GM12878 (cell line): ENCODE data around the gene ZNF688. TPM values are rescaled to one million over a fixed set of nuclear protein-coding genes. Genes with fewer than 3 reads are reported as not detected.

Experiments used
- ATAC-seq: fragments of 200-7000 bp; cut with Tn5 transposase; 3 replicates; pipeline ENCODE4 v1.9.1; 2020; ENCODE audit warnings: mild to moderate bottlenecking, moderate library complexity
- BruUV-seq: library from RNA; stranded (reverse); fragments of 400-500 nt; replicated peaks from 2 replicates; lab custom pipeline; 2021; lab: Mats Ljungman, UMichigan
- CTCF ChIA-PET: fragments of 300-600 bp; sonication (Branson Sonifier 250); formaldehyde crosslinking; extraction: SDS; loops from one replicate; lab custom pipeline; 2021; ENCODE audit warnings: inconsistent platforms; lab: Yijun Ruan, JAX
- POLR2A ChIA-PET: fragments of 350-600 bp; formaldehyde crosslinking; extraction: SDS; loops from one replicate; lab custom pipeline; 2021; ENCODE audit warnings: inconsistent platforms; lab: Charles Lee
- RAD21 ChIA-PET: fragments of 300-600 bp; sonication (Branson Sonifier 250); formaldehyde crosslinking; loops from one replicate; lab custom pipeline; 2023; ENCODE audit warnings: antibody characterized with exemption; ENCODE audit not compliant: unreplicated experiment; lab: Charles Lee
- SMC1A ChIA-PET: fragments of 300-600 bp; sonication (Branson Sonifier 250); formaldehyde crosslinking; loops from one replicate; lab custom pipeline; 2023; ENCODE audit not compliant: unreplicated experiment, uncharacterized antibody; lab: Charles Lee
- DNase-seq: peaks from one replicate; pipeline ENCODE4 v3.0.0-alpha.2; 2011; ENCODE audit warnings: low read depth, low spot score
- FAIRE-seq: peaks from 3 replicates; lab custom pipeline; 2011; peaks lifted over from hg19 to GRCh38; lab: Jason Lieb, UNC
- H2AFZ ChIP-seq: 2 replicates; pipeline ENCODE4 v1.6.0; 2011; ENCODE audit warnings: low read depth, low read length, control low read depth; ENCODE audit not compliant: control insufficient read depth
- H3K27ac ChIP-seq: 2 replicates; pipeline ENCODE4 v1.5.1; 2011; ENCODE audit warnings: control low read depth; ENCODE audit not compliant: control insufficient read depth, insufficient read depth
- H3K27me3 ChIP-seq, 2 experiments: replicated peaks in 1 of 2; 2 replicates each; pipeline versions ENCODE4 v1.6.0 to v1.6.1; 2011; ENCODE audit warnings: low read length in 1 of 2; ENCODE audit not compliant: control insufficient read depth in 2 of 2, insufficient read depth in 2 of 2
- H3K36me3 ChIP-seq, 2 experiments: 2 replicates each; pipeline ENCODE4 v1.5.1; 2011; ENCODE audit warnings: low read length in 1 of 2; ENCODE audit not compliant: control insufficient read depth in 2 of 2, insufficient read depth in 2 of 2
- H3K4me1 ChIP-seq: 2 replicates; pipeline ENCODE4 v1.6.1; 2011; ENCODE audit warnings: mild to moderate bottlenecking, low read length, moderate library complexity, mixed read lengths; ENCODE audit not compliant: control insufficient read depth, insufficient read depth
- H3K4me2 ChIP-seq: 2 replicates; pipeline ENCODE4 v1.6.0; 2011; ENCODE audit warnings: control low read depth; ENCODE audit not compliant: control insufficient read depth, insufficient read depth
- H3K4me3 ChIP-seq: fragments of 200-600 bp; sonication (generic); 2 replicates; pipeline ENCODE4 v1.5.1; 2016
- H3K79me2 ChIP-seq: 2 replicates; pipeline ENCODE4 v1.6.0; 2011; ENCODE audit warnings: low read length; ENCODE audit not compliant: control insufficient read depth, insufficient read depth
- H3K9ac ChIP-seq: 2 replicates; pipeline ENCODE4 v1.8.0; 2011; ENCODE audit warnings: low read length, control low read depth, mixed read lengths; ENCODE audit not compliant: control insufficient read depth, insufficient read depth
- H3K9me3 ChIP-seq: replicated peaks from 3 replicates; pipeline ENCODE4 v1.5.1; 2011; ENCODE audit warnings: mild to moderate bottlenecking, low read length; ENCODE audit not compliant: control insufficient read depth, insufficient read depth
- H4K20me1 ChIP-seq: 2 replicates; pipeline ENCODE4 v1.6.0; 2011; ENCODE audit not compliant: control insufficient read depth, insufficient read depth
- BCL3 ChIP-seq: IDR thresholded peaks from 2 replicates; pipeline ENCODE4 v1.6.1; 2011; ENCODE audit warnings: borderline replicate concordance, low read depth, mild to moderate bottlenecking, moderate library complexity, low read length; ENCODE audit not compliant: insufficient read depth, poor library complexity, severe bottlenecking
- FOS ChIP-seq: IDR thresholded peaks from 3 replicates; pipeline ENCODE4 v1.6.1; 2011; ENCODE audit warnings: borderline replicate concordance; ENCODE audit not compliant: insufficient read length; ENCODE audit errors: extremely low read depth
- HDGF ChIP-seq: fragments of 450-650 bp; IDR thresholded peaks from 2 replicates; pipeline ENCODE4 v1.6.1; 2016; ENCODE audit warnings: antibody characterized with exemption
- KAT2A ChIP-seq: conservative IDR thresholded peaks from 2 replicates; pipeline ENCODE4 v1.6.1; 2011; ENCODE audit warnings: low read depth, low read length; ENCODE audit not compliant: control insufficient read depth
- MYC ChIP-seq: IDR thresholded peaks from 2 replicates; pipeline ENCODE4 v1.6.1; 2011; ENCODE audit warnings: mild to moderate bottlenecking, low read length, moderate library complexity, inconsistent platforms; ENCODE audit not compliant: insufficient read depth, insufficient replicate concordance, insufficient read length, severe bottlenecking
- PRDM15 ChIP-seq: fragments of 450-650 bp; formaldehyde crosslinking; IDR thresholded peaks from 2 replicates; pipeline ENCODE4 v1.4.0; 2020; ENCODE audit warnings: mild to moderate bottlenecking, moderate library complexity
- RELB ChIP-seq: fragments of 450-650 bp; IDR thresholded peaks from 2 replicates; pipeline ENCODE4 v1.6.1; 2017; ENCODE audit warnings: low read depth, mild to moderate bottlenecking, moderate library complexity
- RFX5 ChIP-seq: IDR thresholded peaks from 2 replicates; pipeline ENCODE4 v1.6.1; 2011; ENCODE audit warnings: low read depth, low read length, improper control_type of control experiment
- ZBTB40 ChIP-seq: fragments of 450-650 bp; IDR thresholded peaks from 2 replicates; pipeline ENCODE4 v1.6.1; 2016; ENCODE audit warnings: mild to moderate bottlenecking, moderate library complexity, borderline replicate concordance
- ZNF622 ChIP-seq: fragments of 450-650 bp; IDR thresholded peaks from 2 replicates; pipeline ENCODE4 v1.6.1; 2017; ENCODE audit warnings: mild to moderate bottlenecking, inconsistent platforms
- WGBS: methylation state at CpG from one replicate; pipeline ENCODE4 v1.1.6; 2016; ENCODE audit warnings: low lambda C conversion rate; ENCODE audit not compliant: insufficient replicate concordance, insufficient coverage; ENCODE audit errors: missing lambda C conversion rate; 5-methylcytosine and 5-hydroxymethylcytosine counted together
- in situ Hi-C: fragments of 300-500 bp; cut with MboI; formaldehyde crosslinking; loops from 9 replicates; pipeline ENCODE4 v1.14.3; 2018; ENCODE audit warnings: mixed read lengths
- intact Hi-C: fragments of 100-400 bp; cut with micrococcal nuclease; formaldehyde crosslinking; loops from one replicate; pipeline ENCODE4 v1.14.2; 2022; ENCODE audit not compliant: unreplicated experiment
- polyA plus RNA-seq, 11 experiments: library from polyadenylated mRNA; depleted of rRNA in 4 of 11; unstranded in 6 of 11; stranded (reverse) in 5 of 11; fragments of >200 nt; fragmentation: Nextera tagmentation in 4 of 11; fragmentation: Illumina TruSeq in 1 of 11; extraction: Ambion mirVana in 4 of 11; extraction: Trizol in 1 of 11; gene quantifications; 1 replicate in 1 of 11; 2 replicates in 10 of 11; pipeline versions ENCODE4 v1.2.1 to v1.2.3, GENCODE V29; 2011 to 2016; ENCODE audit warnings: inconsistent platforms in 2 of 11, missing spikeins in 2 of 11, low read depth in 1 of 11
- total RNA-seq, 4 experiments: library from RNA; depleted of rRNA in 3 of 4; stranded (reverse); fragments of >200 nt in 3 of 4; fragmentation: Illumina TruSeq in 1 of 4; extraction: Trizol in 1 of 4; gene quantifications; 2 replicates each; pipeline versions ENCODE4 v1.2.1 to v1.2.3, GENCODE V29; 2013 to 2021

ZNF688 gene
- total and polyA plus RNA-seq, 10 of the 15 experiments (the other 5 are each of a cell fraction or from before 2014, with no cell fraction given), result 0.14 to 17.4 (median 10.6) TPM

- no TSS peak for BruUV-seq
- DNase-seq, result no peak
- Histone ChIP-seq H3K4me2 (no peak overlapping the region), H3K36me3 (no peaks in the 10 kb centered on the region), H3K4me3 (no peak overlapping the region), H4K20me1 (no peaks in the 10 kb centered on the region), H3K9ac (no peak overlapping the region), H3K4me1 (no peaks in the 10 kb centered on the region), H2AFZ (no peak overlapping the region), H3K27me3 (no peaks in the 10 kb centered on the region), H3K79me2 (no peaks in the 10 kb centered on the region), H3K27ac (no peak overlapping the region), H3K9me3 (no peaks in the 10 kb centered on the region)
- CTCF ChIA-PET, result interaction anchor here (1.0 to 1.3 kb wide), 2 partner anchors 8 to 59 kb away, joined by 3 to 5 read pairs; no protein-coding TSS in a partner anchor
- SMC1A ChIA-PET, result interaction anchor here (1.0 kb wide), 1 partner anchor 91 kb away, joined by 3 read pairs; no protein-coding TSS in a partner anchor
- no peak for FAIRE-seq
- intact Hi-C loops (no loop called here), in situ Hi-C loops (no loop called here)
- RAD21 ChIA-PET, result no interaction called here
- POLR2A ChIA-PET, result interaction anchor here (0.5 to 0.9 kb wide), 3 partner anchors 8 to 16 kb away, joined by 3 to 4 read pairs (median 3); no protein-coding TSS in a partner anchor
- WGBS, result 87% methylated on average over 10 of the region's 10 CpGs
- ATAC-seq, result no peak
- no peak for TF ChIP-seq PRDM15 (CRISPR knock-in tag)
- no peak for TF ChIP-seq ZBTB40
- TF ChIP-seq FOS, result no peak
- no peak for TF ChIP-seq KAT2A
- TF ChIP-seq MYC, result no peak
- no peak for TF ChIP-seq BCL3
- TF ChIP-seq ZNF622, result no peak
- no peak for TF ChIP-seq RFX5
- TF ChIP-seq RELB, result no peak
- TF ChIP-seq HDGF, result no peak
Measured at GRCh38 chr16:30541502-30542329, 29.8 kb downstream of the ZNF688 start.
